LNCaP clone FGC (cell line): ENCODE results near the gene SYT2.

Source experiments
- DNase-seq: peaks from one replicate; pipeline ENCODE4 v3.0.0-alpha.2; 2011; ENCODE audit warnings: low read depth
- H3K4me3 ChIP-seq: 2 replicates; pipeline ENCODE4 v1.5.1; 2011; ENCODE audit warnings: mild to moderate bottlenecking, low read depth, low read length, control low read depth
- TF ChIP-seq, protein P1 (sequence below): IDR thresholded peaks from 2 replicates; pipeline ENCODE4 v1.5.1; 2012; ENCODE audit warnings: mild to moderate bottlenecking; ENCODE audit not compliant: control insufficient read depth, insufficient read depth; ENCODE audit errors: extremely low read depth

SYT2 gene

DNA sequence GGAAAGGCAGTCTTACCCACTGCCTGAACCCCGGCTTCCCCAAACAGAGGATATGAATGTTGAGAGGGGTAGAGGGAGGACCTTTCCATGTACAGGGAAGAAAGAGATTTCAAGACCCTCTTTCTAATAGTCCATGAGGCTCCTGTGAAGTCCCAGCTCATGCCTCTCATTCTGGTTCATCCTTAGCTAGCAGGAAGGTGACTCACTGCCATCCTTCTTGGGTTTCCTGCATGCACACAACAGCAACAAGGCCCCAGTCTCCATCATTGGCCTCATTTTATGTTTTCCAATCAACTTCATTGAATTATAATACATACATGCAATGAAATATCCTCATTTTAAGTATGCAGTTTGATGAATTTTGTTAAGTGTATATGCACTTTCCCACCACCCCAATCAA is 46.2 kb downstream of the SYT2 start:
- no peak overlapping the region for H3K4me3 ChIP-seq
- no peak for DNase-seq
- TF ChIP-seq, protein P1, sequence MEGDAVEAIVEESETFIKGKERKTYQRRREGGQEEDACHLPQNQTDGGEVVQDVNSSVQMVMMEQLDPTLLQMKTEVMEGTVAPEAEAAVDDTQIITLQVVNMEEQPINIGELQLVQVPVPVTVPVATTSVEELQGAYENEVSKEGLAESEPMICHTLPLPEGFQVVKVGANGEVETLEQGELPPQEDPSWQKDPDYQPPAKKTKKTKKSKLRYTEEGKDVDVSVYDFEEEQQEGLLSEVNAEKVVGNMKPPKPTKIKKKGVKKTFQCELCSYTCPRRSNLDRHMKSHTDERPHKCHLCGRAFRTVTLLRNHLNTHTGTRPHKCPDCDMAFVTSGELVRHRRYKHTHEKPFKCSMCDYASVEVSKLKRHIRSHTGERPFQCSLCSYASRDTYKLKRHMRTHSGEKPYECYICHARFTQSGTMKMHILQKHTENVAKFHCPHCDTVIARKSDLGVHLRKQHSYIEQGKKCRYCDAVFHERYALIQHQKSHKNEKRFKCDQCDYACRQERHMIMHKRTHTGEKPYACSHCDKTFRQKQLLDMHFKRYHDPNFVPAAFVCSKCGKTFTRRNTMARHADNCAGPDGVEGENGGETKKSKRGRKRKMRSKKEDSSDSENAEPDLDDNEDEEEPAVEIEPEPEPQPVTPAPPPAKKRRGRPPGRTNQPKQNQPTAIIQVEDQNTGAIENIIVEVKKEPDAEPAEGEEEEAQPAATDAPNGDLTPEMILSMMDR, result no peak

DNA sequence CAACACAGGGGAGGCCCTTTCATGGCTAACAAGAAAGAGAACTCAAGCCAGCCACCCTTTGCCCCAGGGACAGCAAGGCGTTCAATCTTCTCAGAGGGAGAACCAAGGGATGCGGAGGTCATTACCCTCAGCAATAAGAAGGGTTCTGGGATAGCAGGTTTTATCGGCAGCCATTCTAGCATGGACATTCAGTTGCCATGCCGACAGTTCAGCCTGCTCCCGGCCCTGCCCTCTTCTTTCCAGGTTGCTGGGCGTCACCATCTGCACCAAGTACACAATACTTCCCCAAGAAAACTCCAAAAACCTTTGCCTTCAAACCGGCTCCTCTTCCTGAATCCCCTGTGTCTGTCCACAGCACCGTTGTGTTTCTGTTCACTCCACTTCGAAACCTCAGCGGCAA is 47.1 kb downstream of the SYT2 start:
- TF ChIP-seq, protein P1, result no peak
- DNase-seq, result no peak
- no peak overlapping the region for H3K4me3 ChIP-seq

DNA sequence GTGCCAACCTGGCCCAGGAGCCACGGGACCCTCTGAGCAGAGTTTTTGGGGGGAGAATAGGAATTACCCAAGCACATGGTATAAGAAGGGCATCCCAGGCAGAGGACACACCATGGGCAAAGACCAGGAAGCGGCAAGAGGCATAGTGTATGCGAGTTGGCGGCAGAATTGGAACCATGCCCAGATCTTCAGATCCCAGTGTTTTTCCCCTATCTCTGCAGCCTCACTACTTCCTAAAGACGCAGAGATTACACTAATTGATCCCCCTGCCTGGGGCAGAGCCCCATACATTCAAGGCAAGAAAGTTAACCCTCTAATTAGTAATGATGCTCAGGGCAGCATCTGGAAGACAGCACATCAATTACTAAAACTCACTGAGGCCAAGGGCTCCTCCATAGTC is 48.2 kb downstream of the SYT2 start:
- TF ChIP-seq, protein P1, result no peak
- no peak overlapping the region for H3K4me3 ChIP-seq
- no peak for DNase-seq

DNA sequence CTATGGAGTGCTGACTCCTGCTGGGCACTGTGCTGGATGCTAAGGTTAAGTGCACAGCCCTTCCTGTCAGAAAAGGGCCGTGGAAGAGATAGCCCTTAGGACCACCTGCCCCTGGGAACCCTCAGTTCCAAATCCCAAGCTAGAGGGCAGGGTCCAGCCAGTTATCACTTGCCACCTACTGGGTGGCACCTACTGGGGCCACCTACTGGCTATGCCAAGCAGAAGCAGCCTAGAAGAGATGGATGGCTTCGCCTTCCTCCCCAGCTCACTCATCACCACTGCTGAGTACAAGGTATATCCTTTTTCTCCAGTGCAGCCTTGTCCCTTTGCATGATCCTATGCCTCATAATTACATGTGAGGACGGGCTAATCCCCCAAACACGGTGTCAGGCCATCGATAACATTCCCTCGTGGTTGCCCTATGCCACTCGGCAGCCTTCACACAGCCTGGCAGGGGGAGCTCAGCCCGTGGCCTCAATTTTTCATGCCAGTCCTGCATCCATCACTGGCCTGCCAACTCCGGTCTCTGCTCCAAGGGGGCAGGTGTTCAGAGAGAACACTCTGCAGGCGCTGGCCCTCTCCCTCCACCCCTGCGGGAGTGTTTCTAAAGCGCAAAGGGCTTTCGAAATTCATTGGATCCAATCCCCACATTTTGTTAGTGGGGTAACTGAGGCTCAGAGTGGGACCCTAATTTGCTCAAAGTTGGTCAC is 49.0 kb downstream of the SYT2 start:
- no peak overlapping the region for H3K4me3 ChIP-seq
- TF ChIP-seq, protein P1, result peak; percentile 33
- DNase-seq, result no peak

DNA sequence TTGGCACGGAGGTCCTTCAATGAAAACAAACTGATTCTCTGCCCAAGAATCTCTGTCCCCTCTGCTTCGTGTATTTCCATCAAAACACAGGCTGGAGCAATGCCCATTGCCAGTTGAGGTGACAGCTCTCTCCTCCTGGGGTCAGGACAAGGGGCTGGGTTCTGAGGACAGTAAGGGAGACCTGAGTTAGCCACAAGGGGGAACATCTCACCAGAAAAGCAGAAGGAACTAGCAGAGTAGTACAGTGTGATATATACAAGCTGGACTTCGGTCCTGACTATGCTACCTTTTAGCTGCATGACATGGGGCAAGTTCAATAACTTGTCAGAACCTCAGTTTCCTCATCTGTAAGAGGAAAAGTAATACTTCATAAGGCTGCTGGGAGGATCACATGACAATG is 50.3 kb downstream of the SYT2 start:
- no peak for DNase-seq
- H3K4me3 ChIP-seq, result no peak overlapping the region
- TF ChIP-seq, protein P1, result no peak

DNA sequence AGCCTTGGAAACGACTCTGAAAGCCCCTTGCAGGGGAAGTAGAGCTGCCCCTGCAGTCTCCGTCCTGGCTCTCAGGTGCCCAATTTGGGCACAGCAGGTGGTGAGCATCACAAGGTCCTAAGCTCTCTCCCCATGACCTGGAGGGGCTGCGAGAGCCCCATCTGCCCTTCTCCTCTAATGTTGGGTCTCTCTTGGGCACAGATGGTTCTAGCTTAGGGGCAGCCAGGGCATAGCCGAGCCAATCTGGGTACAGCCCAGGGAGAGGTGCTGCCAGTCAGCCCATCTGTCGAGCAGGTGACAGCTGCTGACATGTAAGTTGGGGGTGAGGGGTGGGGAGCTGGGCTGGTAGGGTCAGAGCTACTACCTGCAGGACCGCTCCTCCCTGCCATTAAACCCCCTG is 50.7 kb downstream of the SYT2 start:
- DNase-seq, result no peak
- H3K4me3 ChIP-seq, result no peak overlapping the region
- TF ChIP-seq, protein P1, result no peak

DNA sequence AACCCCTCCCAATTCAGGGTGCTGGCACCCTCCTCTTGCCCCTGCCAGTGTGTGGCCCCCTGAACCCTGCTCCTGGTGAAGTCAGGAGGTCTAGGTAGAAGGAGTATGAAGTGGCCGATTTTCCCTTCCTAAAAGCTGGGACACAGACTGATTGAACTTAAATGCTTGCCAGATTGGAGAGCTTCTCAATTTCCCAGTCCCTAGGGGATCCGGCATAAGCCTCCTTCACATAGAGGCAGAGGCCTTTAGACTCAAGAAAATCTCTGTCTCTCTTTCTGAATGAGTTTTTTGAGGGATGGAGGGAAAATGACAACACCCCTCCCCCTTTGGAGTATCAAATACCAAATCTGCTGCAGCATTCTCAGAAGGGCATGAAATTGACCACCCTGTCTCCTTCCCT is 51.5 kb downstream of the SYT2 start:
- TF ChIP-seq, protein P1, result no peak
- no peak for DNase-seq

More for the DNA sequence above, 51.5 kb downstream of the SYT2 start:
- H3K4me3 ChIP-seq, result no peak overlapping the region
